Neural progenitor cell (in vitro differentiated cells): ENCODE results near the gene TXLNB.

Experiments used
- CTCF ChIP-seq: fragments of 200-600 bp; sonication (generic); IDR thresholded peaks from 2 replicates; pipeline ENCODE4 v1.5.1; 2017; ENCODE audit warnings: antibody characterized with exemption, mild to moderate bottlenecking
- EZH2 ChIP-seq: fragments of 200-600 bp; sonication (generic); IDR thresholded peaks from 2 replicates; pipeline ENCODE4 v1.6.1; 2017; ENCODE audit warnings: antibody characterized with exemption, mild to moderate bottlenecking, moderate library complexity
- EZH2phosphoT487 ChIP-seq: fragments of 200-600 bp; sonication (generic); IDR thresholded peaks from 2 replicates; pipeline ENCODE4 v1.6.1; 2017; ENCODE audit warnings: antibody characterized with exemption

- no peak for TF ChIP-seq EZH2
- TF ChIP-seq CTCF: no peak
- no peak for TF ChIP-seq EZH2phosphoT487
Observed at GRCh38 chr6:139336488-139336887, 44.7 kb upstream of the TXLNB start.
